Measurements from ENCODE around the gene COL9A1. TPM values are rescaled to one million over a fixed set of nuclear protein-coding genes. Genes with fewer than 3 reads are reported as not detected.

The COL9A1 gene
- total RNA-seq, 1 donor from 2014 or later = 0.77 TPM

GRCh38 chr6:70282312-70282918 is 20.5 kb downstream of the COL9A1 start:
- Mint-ChIP-seq H3K36me3 (ENCODE audit: low read depth, unreplicated experiment) (no peaks in the 10 kb centered on the region), H3K4me1 (ENCODE audit: unreplicated experiment) (peaks cover 3% of the 10 kb centered on the region), H3K9me3 (ENCODE audit: unreplicated experiment) (no peaks in the 10 kb centered on the region), H3K27me3 (ENCODE audit: unreplicated experiment) (peaks cover 6% of the 10 kb centered on the region), H3K27ac (ENCODE audit: unreplicated experiment) (no peak overlapping the region), H3K4me3 (ENCODE audit: unreplicated experiment) (peak overlapping the region; percentile 84)
- peak; percentile 39 for DNase-seq (ENCODE audit: low spot score)
- no peak for TF ChIP-seq CTCF (IDR thresholded peaks at IDR 0.05; ENCODE audit: unreplicated experiment)

- Mint-ChIP-seq H3K27me3 (ENCODE audit: unreplicated experiment) (peaks cover 6% of the 10 kb centered on the region), H3K4me3 (ENCODE audit: unreplicated experiment) (peak overlapping the region; percentile 37)
- no peak for TF ChIP-seq CTCF (IDR thresholded peaks at IDR 0.05; ENCODE audit: unreplicated experiment)
Observed at GRCh38 chr6:70281923-70282311, 21.0 kb downstream of the COL9A1 start.

GRCh38 chr6:70280400-70280853 is 22.5 kb downstream of the COL9A1 start:
- no peak for TF ChIP-seq CTCF (IDR thresholded peaks at IDR 0.05; ENCODE audit: unreplicated experiment)
- peaks cover 6% of the 10 kb centered on the region for H3K27me3 Mint-ChIP-seq (ENCODE audit: unreplicated experiment)
- H3K4me3 Mint-ChIP-seq (ENCODE audit: unreplicated experiment) = no peak overlapping the region

More at GRCh38 chr6:70281923-70282311, 21.0 kb downstream of the COL9A1 start:
- no peak overlapping the region for H3K27ac Mint-ChIP-seq (ENCODE audit: unreplicated experiment)
- H3K36me3 Mint-ChIP-seq (ENCODE audit: low read depth, unreplicated experiment) = no peaks in the 10 kb centered on the region
- DNase-seq (ENCODE audit: low spot score) = no peak
- H3K4me1 Mint-ChIP-seq (ENCODE audit: unreplicated experiment) = peaks cover 3% of the 10 kb centered on the region
- no peaks in the 10 kb centered on the region for H3K9me3 Mint-ChIP-seq (ENCODE audit: unreplicated experiment)

GRCh38 chr6:70277470-70277869 is 25.4 kb downstream of the COL9A1 start:
- Mint-ChIP-seq H3K9me3 (ENCODE audit: unreplicated experiment) (no peaks in the 10 kb centered on the region), H3K27me3 (ENCODE audit: unreplicated experiment) (peaks cover 5% of the 10 kb centered on the region), H3K36me3 (ENCODE audit: low read depth, unreplicated experiment) (no peaks in the 10 kb centered on the region), H3K4me1 (ENCODE audit: unreplicated experiment) (no peaks in the 10 kb centered on the region), H3K4me3 (ENCODE audit: unreplicated experiment) (no peak overlapping the region), H3K27ac (ENCODE audit: unreplicated experiment) (no peak overlapping the region)
- no peak for TF ChIP-seq CTCF (IDR thresholded peaks at IDR 0.05; ENCODE audit: unreplicated experiment)
- DNase-seq (ENCODE audit: low spot score) = no peak

More at GRCh38 chr6:70280400-70280853, 22.5 kb downstream of the COL9A1 start:
- Mint-ChIP-seq H3K4me1 (ENCODE audit: unreplicated experiment) (peaks cover 3% of the 10 kb centered on the region), H3K36me3 (ENCODE audit: low read depth, unreplicated experiment) (no peaks in the 10 kb centered on the region), H3K9me3 (ENCODE audit: unreplicated experiment) (no peaks in the 10 kb centered on the region), H3K27ac (ENCODE audit: unreplicated experiment) (no peak overlapping the region)
- DNase-seq (ENCODE audit: low spot score) = peak; percentile 9

- Mint-ChIP-seq H3K27me3 (ENCODE audit: unreplicated experiment) (peaks cover 1% of the 10 kb centered on the region), H3K4me3 (ENCODE audit: unreplicated experiment) (no peak overlapping the region), H3K36me3 (ENCODE audit: low read depth, unreplicated experiment) (no peaks in the 10 kb centered on the region), H3K27ac (ENCODE audit: unreplicated experiment) (no peak overlapping the region), H3K4me1 (ENCODE audit: unreplicated experiment) (no peaks in the 10 kb centered on the region), H3K9me3 (ENCODE audit: unreplicated experiment) (no peaks in the 10 kb centered on the region)
- TF ChIP-seq CTCF (IDR thresholded peaks at IDR 0.05; ENCODE audit: unreplicated experiment) = no peak
- no peak for DNase-seq (ENCODE audit: low spot score)
Observed at GRCh38 chr6:70274338-70274737, 28.5 kb downstream of the COL9A1 start.

Data from endothelial cell (in vitro differentiated cells).